Astrocyte (in vitro differentiated cells and primary cell): Measurements from ENCODE around the gene FRS2. TPM values are rescaled to one million over a fixed set of nuclear protein-coding genes. Genes with fewer than 3 reads are reported as not detected.

Experiments
- DNase-seq: peaks from one replicate; pipeline ENCODE4 v3.0.0-alpha.2; 2010; ENCODE audit warnings: low read depth
- FAIRE-seq: peaks from 2 replicates; lab custom pipeline; 2011; peaks lifted over from hg19 to GRCh38; lab: Jason Lieb, UNC
- H2AFZ ChIP-seq: 2 replicates; pipeline ENCODE4 v1.6.0; 2012; ENCODE audit warnings: low read depth, low read length, inconsistent platforms
- H3K27ac ChIP-seq: 2 replicates; pipeline ENCODE4 v1.5.1; 2011; ENCODE audit warnings: low read depth, low read length, inconsistent platforms
- H3K27me3 ChIP-seq: 2 replicates; pipeline ENCODE4 v1.6.0; 2011; ENCODE audit warnings: low read length, inconsistent platforms; ENCODE audit not compliant: insufficient read depth
- H3K36me3 ChIP-seq: 2 replicates; pipeline ENCODE4 v1.5.1; 2011; ENCODE audit warnings: low read length, inconsistent platforms; ENCODE audit not compliant: insufficient read depth
- H3K4me1 ChIP-seq: 2 replicates; pipeline ENCODE4 v1.5.1; 2011; ENCODE audit warnings: low read length, inconsistent platforms; ENCODE audit not compliant: insufficient read depth
- H3K4me2 ChIP-seq: 2 replicates; pipeline ENCODE4 v1.6.0; 2012; ENCODE audit warnings: low read length, inconsistent platforms
- H3K4me3 ChIP-seq: 2 replicates; pipeline ENCODE4 v1.5.1; 2011; ENCODE audit warnings: low read depth, mild to moderate bottlenecking, low read length, inconsistent platforms; ENCODE audit not compliant: insufficient read depth
- H3K79me2 ChIP-seq: 2 replicates; pipeline ENCODE4 v1.6.0; 2012; ENCODE audit warnings: mild to moderate bottlenecking, low read length, inconsistent platforms; ENCODE audit not compliant: insufficient read depth
- H3K9ac ChIP-seq: 2 replicates; pipeline ENCODE4 v1.6.0; 2012; ENCODE audit warnings: mild to moderate bottlenecking, low read length, inconsistent platforms
- H3K9me3 ChIP-seq: 2 replicates; pipeline ENCODE4 v1.5.1; 2012; ENCODE audit warnings: low read depth, mild to moderate bottlenecking, low read length, inconsistent platforms; ENCODE audit not compliant: insufficient read depth
- H4K20me1 ChIP-seq: 2 replicates; pipeline ENCODE4 v1.6.0; 2012; ENCODE audit warnings: low read length, inconsistent platforms; ENCODE audit not compliant: insufficient read depth
- H3K27ac Mint-ChIP-seq: one replicate; pipeline ENCODE4 v1.8.0; 2021; ENCODE audit warnings: mild to moderate bottlenecking, mixed read lengths; ENCODE audit not compliant: unreplicated experiment
- H3K27me3 Mint-ChIP-seq: one replicate; pipeline ENCODE4 v1.8.0; 2021; ENCODE audit warnings: low read depth, mixed read lengths; ENCODE audit not compliant: unreplicated experiment
- H3K36me3 Mint-ChIP-seq: one replicate; pipeline ENCODE4 v1.8.0; 2021; ENCODE audit warnings: low read depth, mixed read lengths; ENCODE audit not compliant: unreplicated experiment
- H3K4me1 Mint-ChIP-seq: one replicate; pipeline ENCODE4 v1.8.0; 2021; ENCODE audit warnings: low read depth, mixed read lengths; ENCODE audit not compliant: unreplicated experiment
- H3K4me3 Mint-ChIP-seq: one replicate; pipeline ENCODE4 v1.8.0; 2021; ENCODE audit warnings: mild to moderate bottlenecking, moderate library complexity, mixed read lengths; ENCODE audit not compliant: unreplicated experiment
- H3K9me3 Mint-ChIP-seq: one replicate; pipeline ENCODE4 v1.8.0; 2021; ENCODE audit warnings: mild to moderate bottlenecking, mixed read lengths; ENCODE audit not compliant: unreplicated experiment
- EZH2 ChIP-seq: IDR thresholded peaks from 2 replicates; pipeline ENCODE4 v1.6.1; 2012; ENCODE audit warnings: mild to moderate bottlenecking, low read length, inconsistent platforms; ENCODE audit not compliant: insufficient read depth
- microRNA-seq: library from miRNA; unstranded; fragments of <30 nt; microRNA quantifications from one replicate; pipeline ENCODE4 v1.2.0, GENCODE V29; 2020
- total RNA-seq: library from RNA; stranded (reverse); gene quantifications from 2 replicates; pipeline ENCODE4 v1.2.1, GENCODE V29; 2021
- TF ChIP-seq, protein P1 (sequence below): IDR thresholded peaks from 2 replicates; pipeline ENCODE4 v1.5.1; 2011; ENCODE audit warnings: low read depth, mild to moderate bottlenecking, inconsistent platforms, low read length, moderate library complexity; ENCODE audit not compliant: insufficient read depth

The FRS2 gene
- total RNA-seq, 1 donor from 2014 or later = 60.9 TPM

GRCh38 chr12:69623970-69624369 is 153.8 kb downstream of the FRS2 start:
- Histone ChIP-seq H3K9ac (no peak overlapping the region), H3K79me2 (no peaks in the 10 kb centered on the region), H2AFZ (no peak overlapping the region), H3K4me2 (no peak overlapping the region), H3K4me1 (no peaks in the 10 kb centered on the region), H3K27ac (no peak overlapping the region), H3K27me3 (peaks cover 3% of the 10 kb centered on the region), H4K20me1 (no peaks in the 10 kb centered on the region), H3K36me3 (no peaks in the 10 kb centered on the region), H3K4me3 (no peak overlapping the region), H3K9me3 (no peaks in the 10 kb centered on the region)
- Mint-ChIP-seq H3K4me1 (no peaks in the 10 kb centered on the region), H3K4me3 (no peak overlapping the region), H3K36me3 (no peaks in the 10 kb centered on the region), H3K27ac (no peak overlapping the region), H3K9me3 (no peaks in the 10 kb centered on the region), H3K27me3 (peaks cover 5% of the 10 kb centered on the region)
- FAIRE-seq (no peak), DNase-seq (no peak)
- TF ChIP-seq EZH2 = no peak
- TF ChIP-seq, protein P1, sequence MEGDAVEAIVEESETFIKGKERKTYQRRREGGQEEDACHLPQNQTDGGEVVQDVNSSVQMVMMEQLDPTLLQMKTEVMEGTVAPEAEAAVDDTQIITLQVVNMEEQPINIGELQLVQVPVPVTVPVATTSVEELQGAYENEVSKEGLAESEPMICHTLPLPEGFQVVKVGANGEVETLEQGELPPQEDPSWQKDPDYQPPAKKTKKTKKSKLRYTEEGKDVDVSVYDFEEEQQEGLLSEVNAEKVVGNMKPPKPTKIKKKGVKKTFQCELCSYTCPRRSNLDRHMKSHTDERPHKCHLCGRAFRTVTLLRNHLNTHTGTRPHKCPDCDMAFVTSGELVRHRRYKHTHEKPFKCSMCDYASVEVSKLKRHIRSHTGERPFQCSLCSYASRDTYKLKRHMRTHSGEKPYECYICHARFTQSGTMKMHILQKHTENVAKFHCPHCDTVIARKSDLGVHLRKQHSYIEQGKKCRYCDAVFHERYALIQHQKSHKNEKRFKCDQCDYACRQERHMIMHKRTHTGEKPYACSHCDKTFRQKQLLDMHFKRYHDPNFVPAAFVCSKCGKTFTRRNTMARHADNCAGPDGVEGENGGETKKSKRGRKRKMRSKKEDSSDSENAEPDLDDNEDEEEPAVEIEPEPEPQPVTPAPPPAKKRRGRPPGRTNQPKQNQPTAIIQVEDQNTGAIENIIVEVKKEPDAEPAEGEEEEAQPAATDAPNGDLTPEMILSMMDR = no peak

GRCh38 chr12:69627501-69627900 is 157.3 kb downstream of the FRS2 start:
- H3K9me3 Mint-ChIP-seq = no peaks in the 10 kb centered on the region
- H3K4me2 ChIP-seq = no peak overlapping the region
- peaks cover 3% of the 10 kb centered on the region for H3K27me3 ChIP-seq
- TF ChIP-seq, protein P1 = no peak
- TF ChIP-seq EZH2 = no peak
- DNase-seq (no peak), FAIRE-seq (no peak)
- H3K4me1 ChIP-seq = no peaks in the 10 kb centered on the region
- H3K36me3 ChIP-seq = no peaks in the 10 kb centered on the region
- H3K4me3 ChIP-seq = no peak overlapping the region
- no peaks in the 10 kb centered on the region for H3K79me2 ChIP-seq
- peaks cover 2% of the 10 kb centered on the region for H3K27me3 Mint-ChIP-seq
- H4K20me1 ChIP-seq = no peaks in the 10 kb centered on the region
- no peak overlapping the region for H3K27ac Mint-ChIP-seq
- no peak overlapping the region for H3K9ac ChIP-seq
- no peak overlapping the region for H3K4me3 Mint-ChIP-seq
- no peak overlapping the region for H2AFZ ChIP-seq
- H3K9me3 ChIP-seq = no peaks in the 10 kb centered on the region
- H3K36me3 Mint-ChIP-seq = no peaks in the 10 kb centered on the region
- no peak overlapping the region for H3K27ac ChIP-seq
- H3K4me1 Mint-ChIP-seq = no peaks in the 10 kb centered on the region

Small RNAs within 50 kb of the gene (microRNA-seq; reads per million reads assigned to microRNA genes)
- gene MIR3913-1 = not detected
- not detected for gene MIR3913-2

Other genes starting within 250 kb of the FRS2 start
- gene CPSF6, start 230.8 kb upstream of the FRS2 start, total RNA-seq = 58.4 and 68.3 TPM in 2 replicates
- gene LYZ, start 122.0 kb upstream of the FRS2 start, total RNA-seq = 0.31 and 0.45 TPM in 2 replicates
- 9.2 and 11.6 TPM in 2 replicates for gene YEATS4, start 110.6 kb upstream of the FRS2 start, total RNA-seq
- gene CCT2, start 115.1 kb downstream of the FRS2 start, total RNA-seq = 241 and 262 TPM in 2 replicates
- not detected in 2 replicates for gene LRRC10, start 140.5 kb downstream of the FRS2 start, total RNA-seq
- gene BEST3, start 228.9 kb downstream of the FRS2 start, total RNA-seq = 1.0 and 1.2 TPM in 2 replicates